ENCODE results near the gene MAGI1. TPM values are rescaled to one million over a fixed set of nuclear protein-coding genes. Genes with fewer than 3 reads are reported as not detected.

Gene MAGI1
- total RNA-seq, 2 donors from 2014 or later = 37.5 to 51.6 TPM

DNA sequence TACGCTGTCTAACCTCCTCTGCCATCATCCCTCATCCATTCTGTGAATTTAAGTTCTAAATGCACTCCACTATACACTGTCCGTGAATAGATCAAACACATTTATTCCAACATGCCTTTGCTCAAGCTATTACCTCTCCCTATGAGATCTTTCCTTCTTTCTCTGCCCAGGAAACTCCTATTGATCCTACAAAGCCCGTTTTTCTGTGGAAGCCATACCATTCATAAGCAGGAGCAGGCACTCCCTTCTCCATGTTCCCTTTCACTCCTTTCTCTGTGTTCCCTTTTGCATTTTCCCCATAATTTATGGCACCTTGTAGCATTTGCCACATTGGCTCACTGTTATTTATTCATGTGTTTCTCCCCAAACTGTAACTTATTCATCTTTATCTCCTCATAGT, 501.6 kb downstream of the MAGI1 start:
- no peaks in the 10 kb centered on the region for H3K36me3 ChIP-seq
- 93% methylated on average over 3 of the region's 3 CpGs for WGBS
- TF ChIP-seq, protein P1, sequence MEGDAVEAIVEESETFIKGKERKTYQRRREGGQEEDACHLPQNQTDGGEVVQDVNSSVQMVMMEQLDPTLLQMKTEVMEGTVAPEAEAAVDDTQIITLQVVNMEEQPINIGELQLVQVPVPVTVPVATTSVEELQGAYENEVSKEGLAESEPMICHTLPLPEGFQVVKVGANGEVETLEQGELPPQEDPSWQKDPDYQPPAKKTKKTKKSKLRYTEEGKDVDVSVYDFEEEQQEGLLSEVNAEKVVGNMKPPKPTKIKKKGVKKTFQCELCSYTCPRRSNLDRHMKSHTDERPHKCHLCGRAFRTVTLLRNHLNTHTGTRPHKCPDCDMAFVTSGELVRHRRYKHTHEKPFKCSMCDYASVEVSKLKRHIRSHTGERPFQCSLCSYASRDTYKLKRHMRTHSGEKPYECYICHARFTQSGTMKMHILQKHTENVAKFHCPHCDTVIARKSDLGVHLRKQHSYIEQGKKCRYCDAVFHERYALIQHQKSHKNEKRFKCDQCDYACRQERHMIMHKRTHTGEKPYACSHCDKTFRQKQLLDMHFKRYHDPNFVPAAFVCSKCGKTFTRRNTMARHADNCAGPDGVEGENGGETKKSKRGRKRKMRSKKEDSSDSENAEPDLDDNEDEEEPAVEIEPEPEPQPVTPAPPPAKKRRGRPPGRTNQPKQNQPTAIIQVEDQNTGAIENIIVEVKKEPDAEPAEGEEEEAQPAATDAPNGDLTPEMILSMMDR (IDR thresholded peaks at IDR 0.05) = no peak
- TF ChIP-seq POLR2A (IDR thresholded peaks at IDR 0.05) (no peak), POLR2AphosphoS5 (IDR thresholded peaks at IDR 0.05) (no peak)
- H3K9me3 ChIP-seq = no peaks in the 10 kb centered on the region
- DNase-seq (ENCODE audit: low spot score) = no peak
- no peak overlapping the region for H3K27ac ChIP-seq
- no peaks in the 10 kb centered on the region for H3K27me3 ChIP-seq (replicated peaks; ENCODE audit: insufficient read depth)
- H3K4me3 ChIP-seq = no peak overlapping the region
- intact Hi-C loops (cut with DNase I) = no loop called here
- H3K4me1 ChIP-seq (replicated peaks) = peaks cover 4% of the 10 kb centered on the region

DNA sequence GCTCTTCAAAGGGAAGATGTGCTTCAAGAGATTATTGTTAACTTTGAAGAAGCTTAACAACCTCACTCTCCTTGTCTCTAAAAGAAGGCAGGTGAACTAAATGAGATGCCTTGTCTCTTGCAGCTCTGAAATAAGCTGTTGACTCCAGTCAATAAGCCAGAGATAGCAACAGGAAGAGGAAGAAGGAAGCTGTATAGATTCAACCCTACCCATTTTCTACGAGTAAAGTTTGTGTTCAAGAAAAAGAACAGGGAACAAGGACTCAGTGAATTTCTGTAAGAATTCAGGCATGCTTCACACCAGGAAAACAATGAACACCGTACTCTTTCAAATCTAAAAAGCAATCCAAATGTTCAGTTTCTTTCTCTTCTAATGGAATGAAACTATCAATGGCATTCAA, 503.5 kb downstream of the MAGI1 start:
- H3K36me3 ChIP-seq = no peaks in the 10 kb centered on the region
- WGBS = 86% methylated on average over 2 of the region's 2 CpGs
- intact Hi-C loops (cut with DNase I) = no loop called here
- no peaks in the 10 kb centered on the region for H3K9me3 ChIP-seq
- H3K4me3 ChIP-seq = no peak overlapping the region
- H3K27ac ChIP-seq = no peak overlapping the region
- TF ChIP-seq, protein P1 (IDR thresholded peaks at IDR 0.05) = no peak
- TF ChIP-seq POLR2AphosphoS5 (IDR thresholded peaks at IDR 0.05) (no peak), POLR2A (IDR thresholded peaks at IDR 0.05) (no peak)
- no peak for DNase-seq (ENCODE audit: low spot score)
- peaks cover 4% of the 10 kb centered on the region for H3K4me1 ChIP-seq (replicated peaks)
- H3K27me3 ChIP-seq (replicated peaks; ENCODE audit: insufficient read depth) = no peaks in the 10 kb centered on the region

DNA sequence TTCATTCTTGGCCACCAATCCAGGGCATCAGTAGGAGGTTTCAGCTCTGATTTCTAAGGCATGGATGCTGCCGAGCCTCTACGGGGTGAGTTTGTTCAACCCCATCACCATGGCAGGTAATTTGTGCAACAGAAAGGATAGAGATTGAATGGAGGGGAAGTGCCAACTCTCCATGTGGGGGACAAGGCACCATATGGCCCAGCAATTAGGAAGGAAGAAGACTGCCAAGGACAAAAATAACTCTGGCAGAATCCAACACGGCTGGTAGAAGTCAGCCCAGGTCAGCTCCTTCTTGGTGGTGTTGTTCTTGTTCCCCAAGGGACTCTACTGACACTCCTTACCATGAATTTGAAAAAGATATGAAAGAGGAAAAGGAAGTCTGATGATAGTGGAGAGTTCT, 503.9 kb downstream of the MAGI1 start:
- TF ChIP-seq POLR2AphosphoS5 (IDR thresholded peaks at IDR 0.05) = no peak
- TF ChIP-seq, protein P1 (IDR thresholded peaks at IDR 0.05) = no peak
- no peak for TF ChIP-seq POLR2A (IDR thresholded peaks at IDR 0.05)
- H3K27ac ChIP-seq = no peak overlapping the region
- peaks cover 4% of the 10 kb centered on the region for H3K4me1 ChIP-seq (replicated peaks)
- H3K27me3 ChIP-seq (replicated peaks; ENCODE audit: insufficient read depth) = no peaks in the 10 kb centered on the region
- WGBS = 88% methylated on average over 3 of the region's 3 CpGs
- H3K36me3 ChIP-seq = no peaks in the 10 kb centered on the region
- no peak overlapping the region for H3K4me3 ChIP-seq
- no peaks in the 10 kb centered on the region for H3K9me3 ChIP-seq
- intact Hi-C loops (cut with DNase I) = no loop called here
- no peak for DNase-seq (ENCODE audit: low spot score)

DNA sequence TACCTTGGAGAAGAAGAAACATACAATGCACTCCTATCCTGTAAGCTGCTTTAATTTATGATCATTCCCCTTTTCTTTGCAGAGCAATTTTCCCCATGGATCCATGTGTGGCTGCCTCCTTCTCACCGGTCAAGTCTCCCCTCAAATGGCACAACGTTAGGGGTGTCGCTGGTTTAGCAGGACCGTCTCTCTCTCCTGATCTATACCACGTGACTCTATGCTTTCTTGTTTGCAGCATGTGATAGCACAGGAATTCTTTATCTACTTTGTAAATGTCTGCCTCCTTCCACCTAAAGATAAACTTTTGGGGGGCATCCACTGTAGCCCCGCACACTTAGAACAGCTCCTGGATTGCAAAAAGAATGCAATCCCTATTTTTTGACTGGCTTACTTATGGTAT, 506.0 kb downstream of the MAGI1 start:
- DNase-seq (ENCODE audit: low spot score) = no peak
- TF ChIP-seq, protein P1 (IDR thresholded peaks at IDR 0.05) = no peak
- no peak for TF ChIP-seq POLR2AphosphoS5 (IDR thresholded peaks at IDR 0.05)
- no peak for TF ChIP-seq POLR2A (IDR thresholded peaks at IDR 0.05)
- Histone ChIP-seq H3K4me3 (no peak overlapping the region), H3K4me1 (replicated peaks) (no peaks in the 10 kb centered on the region), H3K36me3 (no peaks in the 10 kb centered on the region), H3K27ac (no peak overlapping the region), H3K27me3 (replicated peaks; ENCODE audit: insufficient read depth) (no peaks in the 10 kb centered on the region), H3K9me3 (no peaks in the 10 kb centered on the region)
- intact Hi-C loops (cut with DNase I) = no loop called here
- 94% methylated on average over 6 of the region's 6 CpGs for WGBS

DNA sequence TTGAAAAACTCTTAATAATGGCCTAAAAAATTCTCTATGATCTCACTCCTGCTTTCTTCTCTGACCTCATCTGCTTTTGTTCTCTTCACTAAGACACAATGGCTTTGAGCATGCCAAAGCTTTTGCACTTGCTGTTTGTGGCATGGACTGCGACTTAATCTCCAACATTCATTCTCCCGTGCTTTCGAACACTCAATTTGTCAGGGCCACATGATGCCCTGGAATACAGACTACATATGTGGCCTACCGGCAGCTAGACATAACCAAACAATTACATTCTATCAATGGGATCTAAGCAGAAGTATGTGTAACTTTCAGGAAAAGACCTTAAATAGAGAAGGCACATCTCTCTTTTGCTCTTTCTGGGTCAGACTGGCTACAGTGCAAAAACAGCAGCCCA, 506.5 kb downstream of the MAGI1 start:
- DNase-seq (ENCODE audit: low spot score) = no peak
- no peaks in the 10 kb centered on the region for H3K36me3 ChIP-seq
- H3K9me3 ChIP-seq = no peaks in the 10 kb centered on the region
- no peak overlapping the region for H3K4me3 ChIP-seq
- H3K27me3 ChIP-seq (replicated peaks; ENCODE audit: insufficient read depth) = no peaks in the 10 kb centered on the region
- WGBS = 87% methylated on average over 4 of the region's 4 CpGs
- TF ChIP-seq, protein P1 (IDR thresholded peaks at IDR 0.05) = no peak
- intact Hi-C loops (cut with DNase I) = no loop called here
- H3K4me1 ChIP-seq (replicated peaks) = no peaks in the 10 kb centered on the region
- H3K27ac ChIP-seq = no peak overlapping the region

Measured in prostate gland (tissue), 2 donors.